Stimulated activated CD8-positive, alpha-beta memory T cell treated with anti-CD3 and anti-CD28 coated beads, Interleukin-4, amount 100 ng/mL, for 1 hour (primary cell): ENCODE data around the gene THOC2.
"Not testable (repeated sequence)": the region's sequence is repeated elsewhere in the genome, so short reads cannot be mapped to it uniquely, and the experiment has no call there.

Experiments
- DNase-seq, 2 donors: peaks; one replicate each; pipeline ENCODE4 v3.0.0-alpha.2; 2020; ENCODE audit warnings: low read depth in 2 of 2, low spot score in 1 of 2

THOC2 gene

GRCh38 chrX:123732670-123733363, at the start of gene THOC2:
Gene THOC2, minus strand, starts transcription at chrX:123733052. Its CDS starts 30 bp downstream, at chrX:123733022.
- peak; percentile 44 to 52 for DNase-seq

- DNase-seq, result not testable (repeated sequence)
Measured at GRCh38 chrX:123781786-123782185, 48.9 kb upstream of the THOC2 start.

GRCh38 chrX:123779908-123780396, 47.1 kb upstream of the THOC2 start:
- DNase-seq, result no peak

- no peak for DNase-seq
Measured at GRCh38 chrX:123773258-123773988, 40.6 kb upstream of the THOC2 start.

- no peak for DNase-seq
Measured at GRCh38 chrX:123771449-123772064, 38.7 kb upstream of the THOC2 start.

- peak in 1 of 2 donors; percentile 13 for DNase-seq
Measured at GRCh38 chrX:123764967-123765871, 32.4 kb upstream of the THOC2 start.

GRCh38 chrX:123759849-123760248, 27.0 kb upstream of the THOC2 start:
- not testable (repeated sequence) for DNase-seq

GRCh38 chrX:123757794-123758193, 24.9 kb upstream of the THOC2 start:
- not testable (repeated sequence) for DNase-seq

GRCh38 chrX:123756320-123756719, 23.5 kb upstream of the THOC2 start:
- DNase-seq, result no peak

- no peak for DNase-seq
Measured at GRCh38 chrX:123755107-123755506, 22.3 kb upstream of the THOC2 start.

- no peak for DNase-seq
Measured at GRCh38 chrX:123753656-123754350, 21.0 kb upstream of the THOC2 start.

- no peak for DNase-seq
Measured at GRCh38 chrX:123749643-123750042, 16.8 kb upstream of the THOC2 start.

- no peak for DNase-seq
Measured at GRCh38 chrX:123745511-123745910, 12.7 kb upstream of the THOC2 start.

- DNase-seq, result no peak
Measured at GRCh38 chrX:123743312-123743711, 10.5 kb upstream of the THOC2 start.

- DNase-seq, result no peak
Measured at GRCh38 chrX:123742440-123742839, 9.6 kb upstream of the THOC2 start.

GRCh38 chrX:123740536-123740935, 7.7 kb upstream of the THOC2 start:
- DNase-seq, result no peak

GRCh38 chrX:123740006-123740405, 7.2 kb upstream of the THOC2 start:
- no peak for DNase-seq

GRCh38 chrX:123739474-123739873, 6.6 kb upstream of the THOC2 start:
- DNase-seq, result no peak

GRCh38 chrX:123738378-123738940, 5.6 kb upstream of the THOC2 start:
- no peak for DNase-seq

- DNase-seq, result no peak
Measured at GRCh38 chrX:123736333-123736921, 3.6 kb upstream of the THOC2 start.
